DMS114 treated with DMSO at 0.1 percent for 48 hours (cell line): Measurements from ENCODE around the gene DOCK7.
"Not testable (repeated sequence)": the region's sequence is repeated elsewhere in the genome, so short reads cannot be mapped to it uniquely, and the experiment has no call there.

Source experiments
- DNase-seq: peaks from one replicate; lab custom pipeline; 2025; ENCODE audit not compliant: unreplicated experiment; lab: John Stamatoyannopoulos, UW

The DOCK7 gene, protein sequence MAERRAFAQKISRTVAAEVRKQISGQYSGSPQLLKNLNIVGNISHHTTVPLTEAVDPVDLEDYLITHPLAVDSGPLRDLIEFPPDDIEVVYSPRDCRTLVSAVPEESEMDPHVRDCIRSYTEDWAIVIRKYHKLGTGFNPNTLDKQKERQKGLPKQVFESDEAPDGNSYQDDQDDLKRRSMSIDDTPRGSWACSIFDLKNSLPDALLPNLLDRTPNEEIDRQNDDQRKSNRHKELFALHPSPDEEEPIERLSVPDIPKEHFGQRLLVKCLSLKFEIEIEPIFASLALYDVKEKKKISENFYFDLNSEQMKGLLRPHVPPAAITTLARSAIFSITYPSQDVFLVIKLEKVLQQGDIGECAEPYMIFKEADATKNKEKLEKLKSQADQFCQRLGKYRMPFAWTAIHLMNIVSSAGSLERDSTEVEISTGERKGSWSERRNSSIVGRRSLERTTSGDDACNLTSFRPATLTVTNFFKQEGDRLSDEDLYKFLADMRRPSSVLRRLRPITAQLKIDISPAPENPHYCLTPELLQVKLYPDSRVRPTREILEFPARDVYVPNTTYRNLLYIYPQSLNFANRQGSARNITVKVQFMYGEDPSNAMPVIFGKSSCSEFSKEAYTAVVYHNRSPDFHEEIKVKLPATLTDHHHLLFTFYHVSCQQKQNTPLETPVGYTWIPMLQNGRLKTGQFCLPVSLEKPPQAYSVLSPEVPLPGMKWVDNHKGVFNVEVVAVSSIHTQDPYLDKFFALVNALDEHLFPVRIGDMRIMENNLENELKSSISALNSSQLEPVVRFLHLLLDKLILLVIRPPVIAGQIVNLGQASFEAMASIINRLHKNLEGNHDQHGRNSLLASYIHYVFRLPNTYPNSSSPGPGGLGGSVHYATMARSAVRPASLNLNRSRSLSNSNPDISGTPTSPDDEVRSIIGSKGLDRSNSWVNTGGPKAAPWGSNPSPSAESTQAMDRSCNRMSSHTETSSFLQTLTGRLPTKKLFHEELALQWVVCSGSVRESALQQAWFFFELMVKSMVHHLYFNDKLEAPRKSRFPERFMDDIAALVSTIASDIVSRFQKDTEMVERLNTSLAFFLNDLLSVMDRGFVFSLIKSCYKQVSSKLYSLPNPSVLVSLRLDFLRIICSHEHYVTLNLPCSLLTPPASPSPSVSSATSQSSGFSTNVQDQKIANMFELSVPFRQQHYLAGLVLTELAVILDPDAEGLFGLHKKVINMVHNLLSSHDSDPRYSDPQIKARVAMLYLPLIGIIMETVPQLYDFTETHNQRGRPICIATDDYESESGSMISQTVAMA (N-terminal part only)

DNA sequence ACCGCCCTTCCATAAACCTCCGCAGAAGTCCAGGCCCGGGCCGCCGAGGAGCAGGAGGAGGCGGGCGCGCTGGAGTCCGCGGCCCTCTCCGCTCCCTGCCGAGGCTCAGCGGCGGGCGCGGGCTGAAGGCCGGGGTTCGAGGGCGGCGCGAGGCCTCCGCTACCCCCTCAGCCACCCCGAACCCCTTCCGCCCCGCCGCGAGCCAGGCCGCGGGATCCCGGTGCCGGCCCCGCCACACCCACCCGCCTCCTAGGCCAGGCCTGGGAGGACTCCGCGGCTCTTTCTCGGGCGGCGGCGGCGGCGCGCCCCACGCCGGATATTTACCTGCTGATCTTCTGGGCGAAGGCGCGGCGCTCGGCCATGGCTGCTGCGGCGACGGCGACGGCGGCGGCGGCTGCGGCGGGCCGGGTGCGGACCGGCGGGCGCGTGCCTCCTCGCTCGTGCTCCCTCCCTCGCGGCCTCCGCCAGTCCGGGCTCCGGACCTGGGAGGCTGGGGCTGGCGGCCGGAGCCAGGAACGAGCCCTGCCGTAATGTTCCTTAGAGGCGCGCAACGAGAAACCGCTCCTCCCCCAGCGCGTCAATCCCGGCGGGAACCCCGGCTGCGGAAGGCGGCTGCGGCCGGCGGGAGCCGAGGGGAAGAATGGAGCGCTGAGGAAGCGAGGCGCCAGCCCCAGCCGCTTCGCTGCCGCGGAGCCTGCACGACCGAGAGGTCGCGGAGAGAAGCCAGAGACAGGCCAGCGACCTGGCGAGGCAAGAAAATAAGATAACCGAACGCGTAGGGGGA, at the start of gene DOCK7:
Gene DOCK7, minus strand, starts transcription at position 484 of the 784 bp plus-strand sequence. Its CDS starts 122 bp downstream, at position 362.
- DNase-seq: peak; percentile 39

DNA sequence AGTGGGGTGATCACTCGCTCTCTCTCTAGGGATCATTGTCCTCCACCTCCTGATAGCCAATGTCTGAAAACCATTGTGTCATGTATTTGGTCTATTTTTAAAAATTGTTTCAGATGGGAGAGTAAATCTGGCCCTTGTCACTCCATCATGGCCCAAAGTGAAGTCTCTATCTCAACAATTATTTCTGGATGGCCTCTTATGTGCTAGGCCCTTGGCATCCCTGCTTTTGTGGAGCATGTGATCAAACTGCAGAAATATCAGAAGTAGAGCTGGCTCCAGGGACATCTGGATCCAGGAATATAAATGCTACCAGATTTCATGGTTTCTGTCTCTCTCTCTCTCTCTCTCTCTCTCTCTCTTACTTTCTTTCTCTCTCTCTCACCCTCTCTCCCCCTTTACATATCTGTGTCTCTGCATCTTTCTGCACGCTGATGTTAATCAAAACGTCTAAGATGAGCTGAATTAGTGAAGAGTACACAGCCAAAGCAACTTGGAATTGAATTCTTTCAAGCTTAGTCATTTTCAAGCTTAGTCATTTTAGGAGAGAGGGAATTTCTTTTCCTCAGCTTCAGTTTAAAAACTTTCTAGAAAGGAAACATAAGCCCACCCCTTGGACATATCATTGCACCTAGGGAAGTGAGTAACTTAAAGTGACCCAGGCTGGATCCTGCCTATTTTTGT, 47.4 kb upstream of the DOCK7 start:
- no peak for DNase-seq

GRCh38 chr1:62732331-62732730, 44.1 kb upstream of the DOCK7 start:
- no peak for DNase-seq

DNA sequence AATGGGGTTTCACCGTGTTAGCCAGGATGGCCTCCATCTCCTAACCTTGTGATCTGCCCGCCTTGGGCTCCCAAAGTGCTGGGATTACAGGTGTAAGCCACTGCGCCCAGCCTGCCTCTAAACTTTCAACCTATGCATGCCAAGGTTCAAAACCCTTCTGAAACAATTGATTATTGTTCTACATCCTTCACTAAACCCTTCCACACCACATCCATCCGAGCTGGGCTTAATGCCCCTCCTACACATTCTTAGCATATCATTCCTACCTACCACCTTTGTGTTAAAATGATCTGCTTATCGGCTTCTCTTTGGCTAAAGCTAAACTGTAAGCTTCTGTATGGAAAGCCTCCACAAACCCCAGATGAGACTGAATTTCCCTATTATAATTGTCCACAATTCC, 40.8 kb upstream of the DOCK7 start:
- DNase-seq: no peak

DNA sequence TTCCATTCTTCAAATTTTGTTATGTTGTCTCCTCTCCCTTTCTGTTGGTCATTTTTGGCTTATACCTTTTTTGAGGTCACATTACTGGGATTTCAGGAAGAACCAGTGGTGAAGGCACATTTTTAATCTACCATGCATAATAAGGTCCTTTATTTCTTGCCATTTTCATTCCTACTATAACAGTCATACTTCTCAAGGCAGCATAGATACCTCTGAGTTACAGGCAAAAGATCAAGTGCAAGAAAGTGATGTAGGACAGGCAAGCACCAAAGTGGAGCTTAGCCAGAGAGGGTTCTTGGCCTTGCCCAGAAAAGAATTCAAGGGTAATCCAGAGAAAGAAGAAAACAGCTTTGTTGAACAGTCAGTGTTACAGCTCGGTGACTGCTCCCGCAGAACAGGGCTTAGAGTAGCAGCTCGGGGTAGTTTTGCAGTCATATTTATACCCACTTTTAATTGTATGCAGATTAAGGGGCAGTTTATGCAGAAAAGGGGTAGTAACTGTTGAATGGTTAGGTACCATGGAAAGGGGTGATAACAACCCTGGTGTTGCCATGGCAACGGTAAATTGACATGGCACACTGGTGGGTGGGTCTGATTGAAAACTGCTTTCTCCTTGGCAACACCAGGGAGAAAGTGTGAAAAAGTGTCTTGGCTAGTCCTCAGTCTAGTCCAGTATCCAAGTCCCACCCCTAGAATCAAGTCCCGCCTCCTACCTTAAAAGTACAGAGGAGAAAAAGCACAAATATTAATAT, 39.6 kb upstream of the DOCK7 start:
- DNase-seq: no peak

DNA sequence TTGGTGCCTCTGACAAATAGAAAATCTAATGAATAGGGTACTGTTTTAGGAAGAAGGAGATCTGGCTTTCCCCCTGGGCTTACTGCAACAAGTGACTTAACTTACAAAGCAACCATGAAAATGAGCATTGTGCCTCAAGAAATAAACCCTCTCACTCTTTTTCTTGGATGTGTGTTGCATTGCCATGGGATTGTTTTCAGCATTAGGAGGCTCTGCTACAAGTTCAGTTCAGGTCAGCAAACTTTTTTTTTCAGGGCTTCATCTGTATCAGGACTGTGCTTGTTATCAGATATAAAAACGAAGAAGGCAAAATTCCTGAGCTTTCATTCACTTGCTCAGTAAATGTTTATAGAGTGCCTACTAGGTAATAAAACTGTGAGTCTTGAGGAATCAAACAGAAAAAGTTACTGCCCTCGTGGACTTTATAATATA, 37.8 kb upstream of the DOCK7 start:
- DNase-seq: no peak

DNA sequence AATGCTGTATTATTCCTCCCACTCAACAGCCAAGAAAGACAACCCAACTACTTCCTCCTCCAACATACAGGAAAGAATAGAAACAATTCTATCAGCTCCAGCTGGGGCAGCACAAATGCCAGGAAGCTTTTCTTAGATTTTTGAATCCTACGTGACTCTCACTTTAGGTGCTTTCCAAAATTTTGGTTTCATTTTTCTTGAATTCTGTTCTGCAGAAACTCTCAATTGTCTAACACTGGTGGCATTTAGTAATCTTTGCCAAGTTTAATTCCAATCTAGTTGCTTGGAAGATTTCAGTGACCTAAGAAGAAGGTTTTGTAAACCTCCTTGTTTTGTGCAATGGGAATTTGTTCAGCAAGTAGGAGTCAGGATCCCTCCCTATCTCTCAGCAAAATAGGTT, 37.1 kb upstream of the DOCK7 start:
- DNase-seq: no peak

- DNase-seq: no peak
Measured at GRCh38 chr1:62724430-62724829, 36.2 kb upstream of the DOCK7 start.

GRCh38 chr1:62723883-62724282, 35.7 kb upstream of the DOCK7 start:
- no peak for DNase-seq

DNA sequence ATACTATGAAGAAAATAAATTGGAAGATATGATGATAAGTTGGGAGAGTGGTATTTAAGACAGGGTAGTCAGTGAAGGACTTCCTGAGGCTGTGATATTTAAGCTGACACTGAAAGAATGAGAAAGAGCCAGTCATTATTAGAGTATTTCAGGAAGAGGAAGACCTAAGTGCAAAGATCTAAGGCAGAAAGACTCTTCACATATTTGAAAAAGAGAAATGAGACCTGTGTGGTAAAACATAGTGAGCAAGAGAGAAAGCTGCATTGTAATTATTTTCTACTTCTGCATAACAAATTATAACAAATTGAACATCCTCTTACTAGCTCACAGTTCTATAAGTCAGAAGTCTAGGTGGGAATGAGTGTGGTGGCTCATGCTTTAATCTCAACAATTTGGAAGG, 34.6 kb upstream of the DOCK7 start:
- DNase-seq: no peak

GRCh38 chr1:62720946-62721554, 32.9 kb upstream of the DOCK7 start:
- DNase-seq: no peak

- not testable (repeated sequence) for DNase-seq
Measured at GRCh38 chr1:62718400-62718799, 30.2 kb upstream of the DOCK7 start.

DNA sequence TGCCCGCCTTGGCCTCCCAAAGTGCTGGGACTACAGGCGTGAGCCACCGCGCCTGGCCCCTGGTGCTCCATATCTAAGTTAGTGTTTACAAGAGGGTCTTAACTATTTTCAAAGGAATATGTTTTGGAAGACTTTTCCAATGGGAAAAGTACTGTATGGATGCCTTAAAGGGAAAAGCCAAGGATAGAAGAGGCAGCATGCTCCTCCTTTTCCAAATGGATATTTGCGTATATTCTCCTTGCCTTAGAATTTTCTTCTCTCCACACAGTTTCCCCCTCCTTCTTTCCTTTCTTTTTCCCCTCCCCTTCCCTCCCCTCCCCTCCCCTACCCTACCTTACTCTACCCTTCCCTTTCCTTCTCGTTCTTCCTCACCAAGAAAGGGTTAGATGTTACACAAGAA, 29.3 kb upstream of the DOCK7 start:
- no peak for DNase-seq

- DNase-seq: no peak
Measured at GRCh38 chr1:62716397-62716796, 28.2 kb upstream of the DOCK7 start.

GRCh38 chr1:62712336-62713243, 24.4 kb upstream of the DOCK7 start:
- no peak for DNase-seq

GRCh38 chr1:62707744-62708120, 19.5 kb upstream of the DOCK7 start:
- no peak for DNase-seq

DNA sequence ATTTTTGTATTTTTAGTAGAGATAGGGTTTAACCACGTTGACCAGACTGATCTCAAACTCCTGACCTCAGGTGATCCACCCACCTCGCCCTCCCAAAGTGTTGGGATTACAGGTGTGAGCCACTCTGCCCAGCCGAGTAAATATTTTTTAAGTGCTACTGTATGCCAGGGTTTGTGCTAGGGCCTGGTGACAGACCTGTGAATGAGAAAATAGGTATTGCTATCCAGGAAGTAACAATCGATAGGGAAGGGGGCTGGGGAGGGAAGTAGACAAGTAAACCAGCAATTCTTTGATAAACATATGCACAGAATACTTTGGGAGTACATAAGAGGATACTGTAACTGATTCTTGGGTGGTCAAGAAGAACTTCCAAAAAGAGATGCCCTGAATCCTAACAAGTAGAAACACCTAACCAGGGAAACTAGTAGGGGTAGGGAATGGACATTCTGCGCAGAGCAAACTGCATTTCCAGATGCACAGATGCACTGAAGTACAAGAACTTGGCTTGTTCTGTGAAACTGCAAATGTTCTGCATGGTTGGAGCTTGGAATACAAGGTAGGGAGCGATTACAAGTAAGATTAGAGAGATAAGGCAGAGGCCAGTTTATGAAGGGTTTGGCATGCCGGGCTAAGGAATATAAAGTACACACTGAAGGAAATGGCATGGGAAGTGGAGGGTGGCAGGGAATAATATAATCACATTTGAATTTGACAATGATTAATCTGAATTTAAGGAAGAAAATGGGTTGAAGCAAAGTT, 19.0 kb upstream of the DOCK7 start:
- no peak for DNase-seq
